Panc1 (cell line): ENCODE measurements around the gene LRRC49.

Experiments
- SIN3A ChIP-seq: IDR thresholded peaks from 2 replicates; pipeline ENCODE4 v1.6.1; 2012; ENCODE audit warnings: low read depth, mild to moderate bottlenecking, low read length, moderate library complexity, borderline replicate concordance; ENCODE audit not compliant: insufficient read depth
- TF ChIP-seq, protein P1 (sequence below): fragments of 450-650 bp; IDR thresholded peaks from 2 replicates; pipeline ENCODE4 v1.5.1; 2017; ENCODE audit warnings: mild to moderate bottlenecking

GRCh38 chr15:71080166-71080565, 187.5 kb downstream of the LRRC49 start:
- TF ChIP-seq SIN3A, result no peak
- TF ChIP-seq, protein P1, sequence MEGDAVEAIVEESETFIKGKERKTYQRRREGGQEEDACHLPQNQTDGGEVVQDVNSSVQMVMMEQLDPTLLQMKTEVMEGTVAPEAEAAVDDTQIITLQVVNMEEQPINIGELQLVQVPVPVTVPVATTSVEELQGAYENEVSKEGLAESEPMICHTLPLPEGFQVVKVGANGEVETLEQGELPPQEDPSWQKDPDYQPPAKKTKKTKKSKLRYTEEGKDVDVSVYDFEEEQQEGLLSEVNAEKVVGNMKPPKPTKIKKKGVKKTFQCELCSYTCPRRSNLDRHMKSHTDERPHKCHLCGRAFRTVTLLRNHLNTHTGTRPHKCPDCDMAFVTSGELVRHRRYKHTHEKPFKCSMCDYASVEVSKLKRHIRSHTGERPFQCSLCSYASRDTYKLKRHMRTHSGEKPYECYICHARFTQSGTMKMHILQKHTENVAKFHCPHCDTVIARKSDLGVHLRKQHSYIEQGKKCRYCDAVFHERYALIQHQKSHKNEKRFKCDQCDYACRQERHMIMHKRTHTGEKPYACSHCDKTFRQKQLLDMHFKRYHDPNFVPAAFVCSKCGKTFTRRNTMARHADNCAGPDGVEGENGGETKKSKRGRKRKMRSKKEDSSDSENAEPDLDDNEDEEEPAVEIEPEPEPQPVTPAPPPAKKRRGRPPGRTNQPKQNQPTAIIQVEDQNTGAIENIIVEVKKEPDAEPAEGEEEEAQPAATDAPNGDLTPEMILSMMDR, result no peak
